Esophagus muscularis mucosa (tissue), 3 donors: ENCODE results near the gene CRYBG2.

ENCODE experiments used
- CTCF ChIP-seq, 3 experiments: fragments of 200-600 bp in 2 of 3; fragments of 450-650 bp in 1 of 3; sonication (generic) in 2 of 3; IDR thresholded peaks; one replicate each; pipeline ENCODE4 v1.5.1; 2017 to 2019; ENCODE audit warnings: antibody characterized with exemption in 3 of 3, mild to moderate bottlenecking in 2 of 3, moderate library complexity in 1 of 3
- POLR2A ChIP-seq: fragments of 450-650 bp; IDR thresholded peaks from one replicate; pipeline ENCODE4 v1.6.1; 2017; ENCODE audit warnings: antibody characterized with exemption, moderate library complexity, mild to moderate bottlenecking, low read depth
- POLR2AphosphoS5 ChIP-seq, 2 donors: sonication (generic); formaldehyde crosslinking; IDR thresholded peaks; one replicate each; pipeline ENCODE4 v1.6.1; 2017; ENCODE audit warnings: antibody characterized with exemption in 2 of 2

GRCh38 chr1:26314501-26314900 is 39.4 kb downstream of the CRYBG2 start:
- TF ChIP-seq POLR2A, result no peak
- TF ChIP-seq CTCF (IDR thresholded peaks at IDR 0.05), result no peak
- TF ChIP-seq POLR2AphosphoS5 (IDR thresholded peaks at IDR 0.05), result no peak
